ENCODE results near the gene CRYGS.
"Not testable (repeated sequence)": the region's sequence is repeated elsewhere in the genome, so short reads cannot be mapped to it uniquely, and the experiment has no call there.

CRYGS gene

GRCh38 chr3:186544281-186544680, at the start of gene CRYGS:
Gene CRYGS (minus strand): TSS chr3:186544380. CDS start chr3:186544326, 54 bp downstream.
- DNase-seq = no peak

- DNase-seq = no peak
These were observed 49.7 kb upstream of the CRYGS start for GRCh38 chr3:186593862-186594261.

GRCh38 chr3:186592682-186593081, 48.5 kb upstream of the CRYGS start:
- no peak for DNase-seq

- DNase-seq = no peak
These were observed 46.6 kb upstream of the CRYGS start for GRCh38 chr3:186590580-186591295.

- no peak for DNase-seq
These were observed 45.8 kb upstream of the CRYGS start for GRCh38 chr3:186589856-186590579.

GRCh38 chr3:186589121-186589520, 44.9 kb upstream of the CRYGS start:
- no peak for DNase-seq

- DNase-seq = no peak
These were observed 44.5 kb upstream of the CRYGS start for GRCh38 chr3:186588632-186589031.

GRCh38 chr3:186587183-186587582, 43.0 kb upstream of the CRYGS start:
- DNase-seq = no peak

GRCh38 chr3:186586245-186586644, 42.1 kb upstream of the CRYGS start:
- not testable (repeated sequence) for DNase-seq

- DNase-seq = no peak
These were observed 39.7 kb upstream of the CRYGS start for GRCh38 chr3:186583831-186584230.

GRCh38 chr3:186582541-186582940, 38.4 kb upstream of the CRYGS start:
- no peak for DNase-seq

- no peak for DNase-seq
These were observed 36.6 kb upstream of the CRYGS start for GRCh38 chr3:186580785-186581184.

GRCh38 chr3:186577521-186577920, 33.3 kb upstream of the CRYGS start:
- no peak for DNase-seq

GRCh38 chr3:186571644-186572013, 27.4 kb upstream of the CRYGS start:
- DNase-seq = no peak

GRCh38 chr3:186570941-186571643, 26.9 kb upstream of the CRYGS start:
- DNase-seq = no peak

- peak; percentile 97 for DNase-seq
These were observed 26.1 kb upstream of the CRYGS start, which contains the start of gene DNAJB11 for GRCh38 chr3:186570096-186570940. Gene DNAJB11 (plus strand): TSS chr3:186570720. CDS start chr3:186570898, 178 bp downstream.

- no peak for DNase-seq
These were observed 25.6 kb upstream of the CRYGS start for GRCh38 chr3:186569779-186570095.

GRCh38 chr3:186569361-186569760, 25.2 kb upstream of the CRYGS start:
- DNase-seq = not testable (repeated sequence)

- peak; percentile 100 for DNase-seq
These were observed 23.1 kb upstream of the CRYGS start, which contains the start of gene TBCCD1 for GRCh38 chr3:186567072-186567921. Gene TBCCD1 (minus strand): TSS chr3:186567339. CDS start chr3:186564329, 3,010 bp downstream.

GRCh38 chr3:186566772-186567071, 22.5 kb upstream of the CRYGS start:
- no peak for DNase-seq

GRCh38 chr3:186564586-186564985, 20.4 kb upstream of the CRYGS start:
- DNase-seq = no peak

Data from retina (tissue), 1 donor.